ENCODE measurements around the gene CAMSAP3. TPM values are rescaled to one million over a fixed set of nuclear protein-coding genes. Genes with fewer than 3 reads are reported as not detected.

CAMSAP3 gene
- total RNA-seq, 4 donors from 2014 or later: 75.3 to 174 (median 110) TPM

- DNase-seq (ENCODE audit: low spot score in 2 of 2): no peak
- TF ChIP-seq CTCF (IDR thresholded peaks at IDR 0.05) (no peak), POLR2A (IDR thresholded peaks at IDR 0.05) (no peak)
- WGBS, 2 donors: 49 to 50% methylated on average over 16 of the region's 16 CpGs
- no peak overlapping the region for H3K4me3 ChIP-seq (ENCODE audit: low read depth, poor library complexity, severe bottlenecking)
- intact Hi-C loops (cut with DNase I; ENCODE audit: low total_unique reads): no loop called here
Measured at GRCh38 chr19:7636317-7636690, 40.6 kb downstream of the CAMSAP3 start.

GRCh38 chr19:7636691-7637373 lies 41.2 kb downstream of the CAMSAP3 start, which contains the start of gene STXBP2:
Gene STXBP2 (plus strand): TSS chr19:7637110. CDS start chr19:7637150, 40 bp downstream.
- peak; percentile 70 to 95 for DNase-seq (ENCODE audit: low spot score in 2 of 2)
- intact Hi-C loops (cut with DNase I; ENCODE audit: low total_unique reads): no loop called here
- TF ChIP-seq CTCF (IDR thresholded peaks at IDR 0.05) (no peak), POLR2A (IDR thresholded peaks at IDR 0.05) (no peak)
- 5 to 9% methylated on average over 17 to 45 of the region's 61 CpGs for WGBS, 2 donors
- H3K4me3 ChIP-seq (ENCODE audit: low read depth, poor library complexity, severe bottlenecking): peak within 1 kb of the TSS; percentile 29

GRCh38 chr19:7637374-7638256 lies 42.0 kb downstream of the CAMSAP3 start:
- DNase-seq (ENCODE audit: low spot score in 2 of 2): no peak
- 38 to 45% methylated on average over 27 to 30 of the region's 30 CpGs for WGBS, 2 donors
- TF ChIP-seq POLR2A (IDR thresholded peaks at IDR 0.05) (no peak), CTCF (IDR thresholded peaks at IDR 0.05) (no peak)
- intact Hi-C loops (cut with DNase I; ENCODE audit: low total_unique reads): no loop called here
- H3K4me3 ChIP-seq (ENCODE audit: low read depth, poor library complexity, severe bottlenecking): peak overlapping the region; percentile 29

- WGBS, 2 donors: 76 to 85% methylated on average over 7 to 12 of the region's 12 CpGs
Measured at GRCh38 chr19:7638802-7639465, 43.3 kb downstream of the CAMSAP3 start.

More at GRCh38 chr19:7638802-7639465, 43.3 kb downstream of the CAMSAP3 start:
- DNase-seq (ENCODE audit: low spot score in 2 of 2): no peak
- no peak for TF ChIP-seq POLR2A (IDR thresholded peaks at IDR 0.05)
- no peak for TF ChIP-seq CTCF (IDR thresholded peaks at IDR 0.05)
- intact Hi-C loops (cut with DNase I; ENCODE audit: low total_unique reads): no loop called here
- no peak overlapping the region for H3K4me3 ChIP-seq (ENCODE audit: low read depth, poor library complexity, severe bottlenecking)
